Measurements from ENCODE around the gene RCSD1. TPM values are rescaled to one million over a fixed set of nuclear protein-coding genes. Genes with fewer than 3 reads are reported as not detected.

Gene RCSD1
- total RNA-seq, 2 experiments from 2014 or later = 42.3 to 44.6 TPM

DNA sequence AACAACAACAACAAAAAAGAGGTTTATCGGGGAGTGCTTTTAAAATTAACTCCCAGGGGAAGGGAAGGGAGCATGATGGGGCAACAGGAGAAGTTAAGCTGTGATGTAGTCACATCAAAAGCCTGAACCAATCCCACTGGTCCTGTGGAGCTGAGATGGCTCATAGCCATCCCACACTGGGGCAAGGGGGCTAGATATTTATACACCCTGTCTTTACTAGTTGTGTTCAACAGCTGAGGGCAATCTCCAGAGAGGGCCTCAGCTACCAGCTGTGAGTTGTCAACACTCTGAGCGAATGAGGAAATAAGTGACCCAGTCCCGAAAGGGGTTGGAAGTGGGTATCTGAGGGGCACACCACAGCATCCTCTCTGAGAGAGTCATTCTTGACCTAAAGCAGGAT lies 45.5 kb upstream of the RCSD1 start:
- no peak overlapping the region for H3K4me3 ChIP-seq (ENCODE audit: low read length)
- DNase-seq = no peak
- Mint-ChIP-seq H3K4me1 (ENCODE audit: low read depth) (no peaks in the 10 kb centered on the region), H3K4me3 (no peak overlapping the region), H3K9me3 (no peaks in the 10 kb centered on the region), H3K27ac (no peak overlapping the region), H3K27me3 (no peaks in the 10 kb centered on the region), H3K36me3 (ENCODE audit: low read depth) (no peaks in the 10 kb centered on the region)
- CTCF ChIA-PET = no interaction called here
- H3K27ac ChIP-seq (ENCODE audit: low read depth in 1 of 2, low read length in 2 of 2) = no peak overlapping the region
- H3K36me3 ChIP-seq (ENCODE audit: insufficient read depth, low read length) = no peaks in the 10 kb centered on the region
- ATAC-seq (ENCODE audit: poor library complexity) = no peak
- H3K9me3 ChIP-seq (ENCODE audit: control insufficient read depth in 1 of 2, insufficient read depth in 1 of 2, low read length in 2 of 2) = no peaks in the 10 kb centered on the region
- no peaks in the 10 kb centered on the region for H3K4me1 ChIP-seq (ENCODE audit: insufficient read depth, low read length)
- intact Hi-C loops (cut with DNase I, micrococcal nuclease) = no loop called here
- no peak for TF ChIP-seq CTCF (IDR thresholded peaks at IDR 0.05)
- POLR2A ChIA-PET = no interaction called here
- no peaks in the 10 kb centered on the region for H3K27me3 ChIP-seq (ENCODE audit: control insufficient read depth in 1 of 2, insufficient read depth in 2 of 2, low read length in 2 of 2)

DNA sequence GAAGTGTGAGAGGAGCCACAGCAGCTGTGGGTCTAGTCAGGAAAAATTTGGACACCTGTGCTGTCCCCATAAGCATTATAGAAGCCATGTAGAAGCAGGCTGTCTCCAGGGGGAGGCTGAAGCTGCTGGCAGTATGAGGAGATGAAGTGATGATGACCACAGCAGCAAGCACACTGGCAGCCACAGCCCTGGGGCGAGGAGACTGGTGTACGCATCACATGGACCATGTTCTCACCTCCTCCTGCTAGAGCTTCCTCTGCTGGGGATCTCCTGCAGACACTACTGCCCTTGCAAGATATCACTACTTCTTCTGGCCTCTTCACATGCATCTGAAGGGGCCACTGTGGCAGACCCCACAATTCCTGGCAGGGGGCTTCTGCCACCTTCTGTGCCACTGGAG lies 42.7 kb upstream of the RCSD1 start:
- Histone ChIP-seq H3K9me3 (ENCODE audit: control insufficient read depth in 1 of 2, insufficient read depth in 1 of 2, low read length in 2 of 2) (no peaks in the 10 kb centered on the region), H3K27me3 (ENCODE audit: control insufficient read depth in 1 of 2, insufficient read depth in 2 of 2, low read length in 2 of 2) (no peaks in the 10 kb centered on the region), H3K27ac (ENCODE audit: low read depth in 1 of 2, low read length in 2 of 2) (no peak overlapping the region), H3K4me3 (ENCODE audit: low read length) (no peak overlapping the region), H3K4me1 (ENCODE audit: insufficient read depth, low read length) (no peaks in the 10 kb centered on the region), H3K36me3 (ENCODE audit: insufficient read depth, low read length) (no peaks in the 10 kb centered on the region)
- H3K9me3 Mint-ChIP-seq = no peaks in the 10 kb centered on the region
- ATAC-seq (ENCODE audit: poor library complexity) (no peak), DNase-seq (no peak)
- intact Hi-C loops (cut with DNase I, micrococcal nuclease) = no loop called here
- H3K27me3 Mint-ChIP-seq = no peaks in the 10 kb centered on the region
- ChIA-PET CTCF (interaction anchor here (1.2 to 1.3 kb wide), 2 partner anchors 22 to 528 kb away, joined by 3 read pairs; no protein-coding TSS in a partner anchor), POLR2A (no interaction called here)
- no peaks in the 10 kb centered on the region for H3K36me3 Mint-ChIP-seq (ENCODE audit: low read depth)
- no peak overlapping the region for H3K4me3 Mint-ChIP-seq
- H3K27ac Mint-ChIP-seq = no peak overlapping the region
- no peaks in the 10 kb centered on the region for H3K4me1 Mint-ChIP-seq (ENCODE audit: low read depth)
- TF ChIP-seq CTCF (IDR thresholded peaks at IDR 0.05) = no peak

DNA sequence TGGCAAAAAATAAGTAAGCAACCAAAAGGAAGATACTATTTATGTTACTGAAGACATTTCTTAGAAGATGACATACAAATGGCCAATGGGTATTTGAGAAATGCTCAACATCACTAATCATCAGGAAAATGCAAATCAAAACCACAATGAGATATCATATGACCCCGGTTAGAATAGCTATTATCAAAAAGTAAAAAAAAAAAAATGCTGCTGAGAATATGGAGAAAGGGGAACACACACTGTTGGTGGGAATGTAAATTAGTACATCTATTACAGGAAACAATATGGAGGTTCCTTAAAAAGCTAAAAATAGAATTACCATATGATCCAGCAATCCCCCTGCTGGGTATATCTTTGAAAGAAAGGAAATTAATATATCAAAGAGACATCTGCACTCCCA lies 42.2 kb upstream of the RCSD1 start:
- Mint-ChIP-seq H3K4me3 (no peak overlapping the region), H3K27ac (no peak overlapping the region), H3K4me1 (ENCODE audit: low read depth) (no peaks in the 10 kb centered on the region), H3K9me3 (no peaks in the 10 kb centered on the region), H3K27me3 (no peaks in the 10 kb centered on the region), H3K36me3 (ENCODE audit: low read depth) (no peaks in the 10 kb centered on the region)
- Histone ChIP-seq H3K4me3 (ENCODE audit: low read length) (no peak overlapping the region), H3K9me3 (ENCODE audit: control insufficient read depth in 1 of 2, insufficient read depth in 1 of 2, low read length in 2 of 2) (no peaks in the 10 kb centered on the region), H3K27ac (ENCODE audit: low read depth in 1 of 2, low read length in 2 of 2) (no peak overlapping the region), H3K4me1 (ENCODE audit: insufficient read depth, low read length) (no peaks in the 10 kb centered on the region), H3K36me3 (ENCODE audit: insufficient read depth, low read length) (no peaks in the 10 kb centered on the region), H3K27me3 (ENCODE audit: control insufficient read depth in 1 of 2, insufficient read depth in 2 of 2, low read length in 2 of 2) (no peaks in the 10 kb centered on the region)
- TF ChIP-seq CTCF (IDR thresholded peaks at IDR 0.05) = no peak
- ChIA-PET CTCF (interaction anchor here (1.3 kb wide), 1 partner anchor 22 kb away, joined by 3 read pairs; no protein-coding TSS in a partner anchor), POLR2A (no interaction called here)
- intact Hi-C loops (cut with DNase I, micrococcal nuclease) = no loop called here
- ATAC-seq (ENCODE audit: poor library complexity) (no peak), DNase-seq (no peak)

All from CD4-positive, alpha-beta T cell (primary cell).